Fibroblast of skin of abdomen (primary cell): ENCODE data around the gene DCAF5.
"Not testable (repeated sequence)": the region's sequence is repeated elsewhere in the genome, so short reads cannot be mapped to it uniquely, and the experiment has no call there.

Experiments used
- DNase-seq: peaks from one replicate; pipeline ENCODE4 v3.0.0-alpha.2; 2013

DCAF5 gene

GRCh38 chr14:69040353-69040752 is 112.6 kb downstream of the DCAF5 start:
- no peak for DNase-seq

- DNase-seq: peak; percentile 78
Observed at GRCh38 chr14:69039288-69039628, 113.7 kb downstream of the DCAF5 start.

- peak; percentile 97 for DNase-seq
Observed at GRCh38 chr14:69038455-69039287, 114.2 kb downstream of the DCAF5 start.

- DNase-seq: peak; percentile 49
Observed at GRCh38 chr14:69037790-69038454, 115.0 kb downstream of the DCAF5 start.

GRCh38 chr14:69036757-69037506 is 116.0 kb downstream of the DCAF5 start:
- peak; percentile 60 for DNase-seq

- peak; percentile 71 for DNase-seq
Observed at GRCh38 chr14:69034612-69035262, 118.2 kb downstream of the DCAF5 start.

GRCh38 chr14:69027242-69027913 is 125.5 kb downstream of the DCAF5 start:
- DNase-seq: no peak

GRCh38 chr14:69023035-69023434 is 129.9 kb downstream of the DCAF5 start:
- DNase-seq: no peak

GRCh38 chr14:69022093-69022492 is 130.8 kb downstream of the DCAF5 start:
- not testable (repeated sequence) for DNase-seq

- DNase-seq: no peak
Observed at GRCh38 chr14:69017706-69018105, 135.2 kb downstream of the DCAF5 start.

- DNase-seq: peak; percentile 42
Observed at GRCh38 chr14:69014829-69015259, 138.1 kb downstream of the DCAF5 start.

GRCh38 chr14:69013943-69014782 is 138.8 kb downstream of the DCAF5 start:
- peak; percentile 64 for DNase-seq

GRCh38 chr14:69012256-69012953 is 140.5 kb downstream of the DCAF5 start:
- DNase-seq: peak; percentile 31

- DNase-seq: no peak
Observed at GRCh38 chr14:69010648-69011047, 142.3 kb downstream of the DCAF5 start.

GRCh38 chr14:69008421-69008884 is 144.5 kb downstream of the DCAF5 start:
- peak; percentile 75 for DNase-seq

- no peak for DNase-seq
Observed at GRCh38 chr14:69006346-69006745, 146.6 kb downstream of the DCAF5 start.

GRCh38 chr14:69005432-69006148 is 147.3 kb downstream of the DCAF5 start:
- DNase-seq: peak; percentile 89

GRCh38 chr14:69004731-69005431 is 148.0 kb downstream of the DCAF5 start:
- DNase-seq: peak; percentile 63

- DNase-seq: no peak
Observed at GRCh38 chr14:69003626-69004025, 149.3 kb downstream of the DCAF5 start.
